ENCODE measurements around the gene OR2L13. TPM values are rescaled to one million over a fixed set of nuclear protein-coding genes. Genes with fewer than 3 reads are reported as not detected.

Gene OR2L13
- total RNA-seq, 1 donor from 2014 or later = not detected

- no peak for DNase-seq
- H3K4me1 Mint-ChIP-seq = no peaks in the 10 kb centered on the region
- H3K9me3 Mint-ChIP-seq = peaks cover 12% of the 10 kb centered on the region
- no peak overlapping the region for H3K27ac Mint-ChIP-seq
- H3K27me3 Mint-ChIP-seq = no peaks in the 10 kb centered on the region
- no peak for ATAC-seq (ENCODE audit: low read depth)
- POLR2A ChIA-PET = no interaction called here
- TF ChIP-seq, protein P1, sequence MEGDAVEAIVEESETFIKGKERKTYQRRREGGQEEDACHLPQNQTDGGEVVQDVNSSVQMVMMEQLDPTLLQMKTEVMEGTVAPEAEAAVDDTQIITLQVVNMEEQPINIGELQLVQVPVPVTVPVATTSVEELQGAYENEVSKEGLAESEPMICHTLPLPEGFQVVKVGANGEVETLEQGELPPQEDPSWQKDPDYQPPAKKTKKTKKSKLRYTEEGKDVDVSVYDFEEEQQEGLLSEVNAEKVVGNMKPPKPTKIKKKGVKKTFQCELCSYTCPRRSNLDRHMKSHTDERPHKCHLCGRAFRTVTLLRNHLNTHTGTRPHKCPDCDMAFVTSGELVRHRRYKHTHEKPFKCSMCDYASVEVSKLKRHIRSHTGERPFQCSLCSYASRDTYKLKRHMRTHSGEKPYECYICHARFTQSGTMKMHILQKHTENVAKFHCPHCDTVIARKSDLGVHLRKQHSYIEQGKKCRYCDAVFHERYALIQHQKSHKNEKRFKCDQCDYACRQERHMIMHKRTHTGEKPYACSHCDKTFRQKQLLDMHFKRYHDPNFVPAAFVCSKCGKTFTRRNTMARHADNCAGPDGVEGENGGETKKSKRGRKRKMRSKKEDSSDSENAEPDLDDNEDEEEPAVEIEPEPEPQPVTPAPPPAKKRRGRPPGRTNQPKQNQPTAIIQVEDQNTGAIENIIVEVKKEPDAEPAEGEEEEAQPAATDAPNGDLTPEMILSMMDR (IDR thresholded peaks at IDR 0.05) = no peak
- H3K4me3 Mint-ChIP-seq = no peak overlapping the region
- intact Hi-C loops (cut with micrococcal nuclease) = no loop called here
- H3K36me3 Mint-ChIP-seq (ENCODE audit: low read depth) = no peaks in the 10 kb centered on the region
- CTCF ChIA-PET = no interaction called here
Measured at GRCh38 chr1:248143311-248143710, 48.3 kb downstream of the OR2L13 start.

- Mint-ChIP-seq H3K4me1 (peaks cover 7% of the 10 kb centered on the region), H3K4me3 (no peak within 1 kb of the TSS), H3K9me3 (peaks cover 15% of the 10 kb centered on the region), H3K27me3 (no peaks in the 10 kb centered on the region), H3K27ac (no peak within 1 kb of the TSS), H3K36me3 (ENCODE audit: low read depth) (no peaks in the 10 kb centered on the region)
- CTCF ChIA-PET = no interaction called here
- DNase-seq (no peak), ATAC-seq (ENCODE audit: low read depth) (no peak)
- TF ChIP-seq, protein P1 (IDR thresholded peaks at IDR 0.05) = no peak
- POLR2A ChIA-PET = no interaction called here
- intact Hi-C loops (cut with micrococcal nuclease) = no loop called here
Measured at GRCh38 chr1:248144513-248145198, 49.7 kb downstream of the OR2L13 start, which contains the start of gene OR2M5. Gene OR2M5 (plus strand): TSS chr1:248145148. CDS start chr1:248145148, 0 bp downstream.

Other genes with a start within 250 kb of the OR2L13 start
- 0.39 and 0.49 TPM in 2 replicates for gene TRIM58, start 238.0 kb upstream of the OR2L13 start, total RNA-seq
- gene OR2W3, start 199.6 kb upstream of the OR2L13 start, total RNA-seq = 0.24 TPM in 1 of 2 replicates, not detected in the other
- not detected in 2 replicates for gene OR2T8, start 174.9 kb upstream of the OR2L13 start, total RNA-seq
- not detected in 2 replicates for gene OR2AJ1, start 170.3 kb upstream of the OR2L13 start, total RNA-seq
- gene OR2L8, start 146.3 kb upstream of the OR2L13 start, total RNA-seq = not detected in 2 replicates
- gene OR2AK2, start 130.0 kb upstream of the OR2L13 start, total RNA-seq = not detected in 2 replicates
- gene OR2L5, start 81.5 kb upstream of the OR2L13 start, total RNA-seq = 0.07 TPM in 1 of 2 replicates, not detected in the other
- gene OR2L2, start 65.1 kb upstream of the OR2L13 start, total RNA-seq = 0.18 TPM in 1 of 2 replicates, not detected in the other
- not detected in 2 replicates for gene OR2L3, start 48.3 kb upstream of the OR2L13 start, total RNA-seq
- not detected in 2 replicates for gene OR2M5, start 50.0 kb downstream of the OR2L13 start, total RNA-seq
- not detected in 2 replicates for gene OR2M2, start 79.6 kb downstream of the OR2L13 start, total RNA-seq
- not detected in 2 replicates for gene OR2M3, start 102.1 kb downstream of the OR2L13 start, total RNA-seq
- gene OR2M4, start 136.2 kb downstream of the OR2L13 start, total RNA-seq = not detected in 2 replicates
- gene OR2T33, start 182.8 kb downstream of the OR2L13 start, total RNA-seq = not detected in 2 replicates
- gene OR2T12, start 208.2 kb downstream of the OR2L13 start, total RNA-seq = not detected in 2 replicates
- gene OR2M7, start 229.4 kb downstream of the OR2L13 start, total RNA-seq = not detected in 2 replicates